ENCODE measurements around the gene OAF. TPM values are rescaled to one million over a fixed set of nuclear protein-coding genes. Genes with fewer than 3 reads are reported as not detected.
"Not testable (repeated sequence)": the region's sequence is repeated elsewhere in the genome, so short reads cannot be mapped to it uniquely, and the experiment has no call there.

The OAF gene
- total RNA-seq, 1 donor from 2014 or later = 6.6 TPM

DNA sequence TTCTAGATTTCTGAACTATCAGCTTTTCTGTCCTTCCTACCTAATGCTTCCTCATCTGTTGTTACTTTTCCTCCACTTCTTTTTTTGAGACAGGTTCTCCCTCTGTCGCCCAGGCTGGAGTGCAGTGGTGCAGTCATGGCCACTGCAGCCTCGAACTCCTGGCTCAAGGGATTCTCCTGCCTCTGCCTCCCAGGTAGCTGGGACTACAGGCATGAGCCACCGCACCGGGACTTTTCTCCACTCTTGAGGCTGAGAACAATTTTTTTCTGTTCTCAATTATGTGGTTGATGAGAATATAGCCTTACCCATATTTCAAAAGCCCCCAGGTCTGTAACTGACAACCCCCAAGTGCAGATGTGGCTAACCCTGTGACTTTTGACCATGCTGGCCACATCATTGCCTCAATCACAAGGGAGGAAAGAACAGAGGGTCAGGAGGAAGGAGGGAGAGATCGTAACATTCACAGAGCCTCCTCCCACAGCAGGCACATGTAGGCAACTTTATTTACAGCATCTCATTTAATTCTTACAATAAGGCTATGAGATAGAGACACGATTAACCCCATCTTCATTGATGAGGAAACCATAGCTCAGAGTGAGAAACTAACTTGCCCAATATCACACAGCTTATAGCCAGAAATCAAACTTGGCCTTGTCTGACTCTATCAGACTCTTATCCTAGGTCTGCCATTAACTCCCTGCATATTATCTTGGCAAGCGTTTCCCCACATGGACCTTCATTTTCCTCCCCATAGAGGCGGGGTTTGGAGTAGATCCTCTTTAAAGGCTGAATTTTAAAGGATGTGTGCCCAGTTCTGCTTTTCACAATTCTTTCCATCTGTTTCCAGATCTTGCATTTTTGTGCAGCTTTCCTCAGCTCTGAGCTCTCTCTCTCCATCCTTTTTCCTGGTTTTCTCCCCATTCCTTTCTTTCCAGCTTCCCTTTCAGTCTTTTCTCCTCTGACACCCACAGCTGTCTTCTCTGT lies 38.7 kb downstream of the OAF start:
- Mint-ChIP-seq H3K27ac (no peak overlapping the region), H3K9me3 (ENCODE audit: low read depth) (no peaks in the 10 kb centered on the region), H3K4me3 (ENCODE audit: low read depth) (no peak overlapping the region), H3K36me3 (ENCODE audit: insufficient read depth) (no peaks in the 10 kb centered on the region), H3K4me1 (ENCODE audit: low read depth) (no peaks in the 10 kb centered on the region), H3K27me3 (peaks cover 74% of the 10 kb centered on the region)
- DNase-seq (ENCODE audit: low spot score, unreplicated experiment) = no peak
- TF ChIP-seq, protein P1, sequence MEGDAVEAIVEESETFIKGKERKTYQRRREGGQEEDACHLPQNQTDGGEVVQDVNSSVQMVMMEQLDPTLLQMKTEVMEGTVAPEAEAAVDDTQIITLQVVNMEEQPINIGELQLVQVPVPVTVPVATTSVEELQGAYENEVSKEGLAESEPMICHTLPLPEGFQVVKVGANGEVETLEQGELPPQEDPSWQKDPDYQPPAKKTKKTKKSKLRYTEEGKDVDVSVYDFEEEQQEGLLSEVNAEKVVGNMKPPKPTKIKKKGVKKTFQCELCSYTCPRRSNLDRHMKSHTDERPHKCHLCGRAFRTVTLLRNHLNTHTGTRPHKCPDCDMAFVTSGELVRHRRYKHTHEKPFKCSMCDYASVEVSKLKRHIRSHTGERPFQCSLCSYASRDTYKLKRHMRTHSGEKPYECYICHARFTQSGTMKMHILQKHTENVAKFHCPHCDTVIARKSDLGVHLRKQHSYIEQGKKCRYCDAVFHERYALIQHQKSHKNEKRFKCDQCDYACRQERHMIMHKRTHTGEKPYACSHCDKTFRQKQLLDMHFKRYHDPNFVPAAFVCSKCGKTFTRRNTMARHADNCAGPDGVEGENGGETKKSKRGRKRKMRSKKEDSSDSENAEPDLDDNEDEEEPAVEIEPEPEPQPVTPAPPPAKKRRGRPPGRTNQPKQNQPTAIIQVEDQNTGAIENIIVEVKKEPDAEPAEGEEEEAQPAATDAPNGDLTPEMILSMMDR (IDR thresholded peaks at IDR 0.05; ENCODE audit: unreplicated experiment) = no peak

DNA sequence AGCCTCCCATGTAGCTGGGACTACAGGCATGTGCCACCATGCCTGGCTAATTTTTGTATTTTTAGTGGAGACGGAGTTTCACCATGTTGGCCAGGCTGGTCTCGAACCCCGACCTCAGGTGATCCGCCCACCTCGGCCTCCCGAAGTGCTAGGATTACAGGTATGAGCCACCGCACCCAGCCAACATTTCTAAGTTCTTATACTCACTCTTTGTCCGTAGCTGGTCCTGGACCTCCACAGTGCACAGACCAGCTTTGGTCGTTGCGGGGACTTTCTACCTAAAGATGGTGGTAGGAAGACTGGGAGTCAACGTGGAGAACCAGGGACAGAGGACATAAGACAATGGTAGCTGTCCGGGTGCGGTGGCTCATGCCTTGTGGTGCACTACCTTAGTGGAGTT lies 42.5 kb downstream of the OAF start:
- H3K27ac Mint-ChIP-seq; H3K4me3 Mint-ChIP-seq (ENCODE audit: low read depth); H3K4me1 Mint-ChIP-seq (ENCODE audit: low read depth); H3K9me3 Mint-ChIP-seq (ENCODE audit: low read depth); DNase-seq (ENCODE audit: low spot score, unreplicated experiment); H3K36me3 Mint-ChIP-seq (ENCODE audit: insufficient read depth): not testable (repeated sequence)
- peaks cover 79% of the 10 kb centered on the region for H3K27me3 Mint-ChIP-seq

DNA sequence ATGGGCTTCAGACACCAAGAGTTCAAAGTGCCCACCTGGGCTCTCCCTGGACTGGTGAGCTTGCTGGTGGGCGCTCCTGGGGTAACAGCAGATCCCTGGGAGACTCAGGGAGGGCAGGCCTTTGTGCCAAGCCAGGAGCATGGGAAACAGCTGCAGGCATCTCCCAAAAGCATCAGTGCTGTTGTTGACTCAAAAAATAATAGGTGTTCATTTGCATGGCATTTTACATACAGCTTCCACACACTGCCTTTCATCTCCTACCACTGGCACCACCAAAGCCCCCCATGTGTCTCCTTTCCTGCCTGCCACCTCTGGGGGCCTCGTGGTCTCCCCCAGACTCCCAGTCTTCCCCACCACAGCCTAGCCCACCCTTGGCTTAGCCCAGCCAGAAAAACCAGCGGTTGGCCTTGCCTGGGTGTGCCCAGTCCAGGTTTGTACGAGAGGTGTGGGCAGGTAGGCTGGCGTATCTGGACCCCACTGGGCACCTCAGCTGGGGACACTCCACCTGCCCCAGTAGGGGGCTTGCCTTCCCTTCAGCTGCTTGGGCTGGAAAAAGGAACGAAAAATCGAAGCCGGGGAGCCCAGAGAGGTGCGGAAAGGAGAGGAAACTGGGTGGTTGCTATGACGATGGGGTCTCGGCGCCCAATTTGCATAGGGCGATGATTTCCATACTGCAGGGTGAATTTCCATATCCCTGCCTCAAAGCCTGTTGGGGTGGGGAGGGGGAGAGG lies 44.1 kb downstream of the OAF start:
- Mint-ChIP-seq H3K9me3 (ENCODE audit: low read depth) (no peaks in the 10 kb centered on the region), H3K36me3 (ENCODE audit: insufficient read depth) (no peaks in the 10 kb centered on the region), H3K27me3 (peaks cover 72% of the 10 kb centered on the region), H3K27ac (no peak overlapping the region), H3K4me1 (ENCODE audit: low read depth) (peaks cover 9% of the 10 kb centered on the region), H3K4me3 (ENCODE audit: low read depth) (peak overlapping the region; percentile 58)
- TF ChIP-seq, protein P1 (IDR thresholded peaks at IDR 0.05; ENCODE audit: unreplicated experiment) = no peak
- no peak for DNase-seq (ENCODE audit: low spot score, unreplicated experiment)

DNA sequence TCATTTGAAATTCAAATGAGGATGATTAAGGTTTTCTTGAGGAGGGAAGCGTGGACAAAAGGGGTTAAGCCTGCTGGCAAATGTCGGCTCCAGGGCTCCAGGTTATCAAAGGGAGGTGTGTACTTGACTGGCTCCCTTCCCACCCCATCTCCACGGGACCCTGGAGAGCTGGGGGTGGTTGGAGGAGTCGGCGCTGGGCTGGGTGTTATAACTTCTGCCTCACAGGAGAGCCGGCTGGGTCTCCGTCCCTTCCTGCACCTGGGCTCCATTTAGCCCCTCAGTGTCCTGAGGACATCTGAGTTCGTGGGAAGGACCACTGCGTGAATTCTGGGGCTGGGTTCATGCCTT lies 44.7 kb downstream of the OAF start:
- TF ChIP-seq, protein P1 (IDR thresholded peaks at IDR 0.05; ENCODE audit: unreplicated experiment) = no peak
- DNase-seq (ENCODE audit: low spot score, unreplicated experiment) = no peak
- Mint-ChIP-seq H3K4me3 (ENCODE audit: low read depth) (peak overlapping the region; percentile 58), H3K9me3 (ENCODE audit: low read depth) (no peaks in the 10 kb centered on the region), H3K27ac (no peak overlapping the region), H3K4me1 (ENCODE audit: low read depth) (peaks cover 9% of the 10 kb centered on the region), H3K36me3 (ENCODE audit: insufficient read depth) (no peaks in the 10 kb centered on the region), H3K27me3 (peaks cover 68% of the 10 kb centered on the region)

DNA sequence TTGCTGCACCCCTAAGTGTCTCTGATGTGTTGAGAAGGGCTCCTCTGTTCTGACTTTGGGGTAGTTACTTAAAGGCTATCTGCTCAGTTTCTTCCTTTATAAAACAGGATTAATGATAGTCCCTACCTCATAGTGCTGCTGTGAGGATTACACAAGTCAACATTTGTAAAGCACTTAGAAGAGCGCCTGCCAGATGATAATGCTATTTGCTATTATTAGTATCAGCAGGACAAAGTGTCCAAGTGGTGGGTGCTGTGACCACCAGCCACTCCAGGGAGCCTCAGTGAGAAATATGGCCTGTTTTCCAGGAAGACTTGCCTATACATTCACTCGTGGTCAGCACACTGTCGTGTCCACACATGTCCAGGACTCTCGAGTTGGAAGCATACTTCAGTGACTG lies 45.3 kb downstream of the OAF start:
- peaks cover 69% of the 10 kb centered on the region for H3K27me3 Mint-ChIP-seq
- TF ChIP-seq, protein P1 (IDR thresholded peaks at IDR 0.05; ENCODE audit: unreplicated experiment) = no peak
- peaks cover 9% of the 10 kb centered on the region for H3K4me1 Mint-ChIP-seq (ENCODE audit: low read depth)
- H3K27ac Mint-ChIP-seq = peak overlapping the region; percentile 41
- H3K36me3 Mint-ChIP-seq (ENCODE audit: insufficient read depth) = no peaks in the 10 kb centered on the region
- no peak for DNase-seq (ENCODE audit: low spot score, unreplicated experiment)
- H3K9me3 Mint-ChIP-seq (ENCODE audit: low read depth) = no peaks in the 10 kb centered on the region
- H3K4me3 Mint-ChIP-seq (ENCODE audit: low read depth) = no peak overlapping the region
